PC-9 (cell line): ENCODE data around the gene MOCOS. TPM values are rescaled to one million over a fixed set of nuclear protein-coding genes. Genes with fewer than 3 reads are reported as not detected.

Source experiments
- BruUV-seq: library from RNA; stranded (reverse); fragments of 400-500 nt; replicated peaks from 2 replicates; lab custom pipeline; 2021; lab: Mats Ljungman, UMichigan
- CTCF ChIA-PET: fragments of 300-600 bp; sonication (Branson Sonifier 250); formaldehyde crosslinking; loops from one replicate; lab custom pipeline; 2022; ENCODE audit warnings: antibody characterized with exemption; lab: Charles Lee
- POLR2A ChIA-PET: fragments of 300-600 bp; sonication (Branson Sonifier 250); formaldehyde crosslinking; loops from one replicate; lab custom pipeline; 2022; ENCODE audit warnings: antibody characterized with exemption; ENCODE audit not compliant: unreplicated experiment; lab: Charles Lee
- DNase-seq, 2 experiments: peaks; one replicate each; pipeline versions ENCODE4 v3.0.0 to v3.0.0-alpha.2; 2015 to 2022; ENCODE audit warnings: mixed read lengths in 1 of 2
- H2AFZ ChIP-seq: fragments of 200-600 bp; sonication (generic); 2 replicates; pipeline ENCODE4 v1.8.1; 2017; ENCODE audit warnings: antibody characterized with exemption
- H3F3A ChIP-seq: fragments of 200-600 bp; sonication (generic); 2 replicates; pipeline ENCODE4 v1.8.1; 2017; ENCODE audit warnings: antibody characterized with exemption, mild to moderate bottlenecking, low read depth; ENCODE audit not compliant: insufficient read depth
- H3K27ac ChIP-seq: fragments of 200-600 bp; sonication (generic); 2 replicates; pipeline ENCODE4 v1.6.1; 2016; ENCODE audit warnings: mixed run types
- H3K27me3 ChIP-seq: fragments of 200-600 bp; sonication (generic); 2 replicates; pipeline ENCODE4 v1.6.1; 2016; ENCODE audit warnings: low read depth, mixed run types; ENCODE audit not compliant: insufficient read depth
- H3K36me3 ChIP-seq: fragments of 200-600 bp; sonication (generic); 2 replicates; pipeline ENCODE4 v1.6.1; 2016; ENCODE audit warnings: low read depth, mixed run types
- H3K4me1 ChIP-seq: fragments of 200-600 bp; sonication (generic); replicated peaks from 2 replicates; pipeline ENCODE4 v1.6.1; 2016; ENCODE audit warnings: mixed run types; ENCODE audit not compliant: insufficient read depth
- H3K4me2 ChIP-seq: fragments of 200-600 bp; sonication (generic); 2 replicates; pipeline ENCODE4 v1.6.1; 2017; ENCODE audit warnings: mixed run types
- H3K4me3 ChIP-seq: fragments of 200-600 bp; sonication (generic); 2 replicates; pipeline ENCODE4 v1.6.1; 2016; ENCODE audit warnings: mixed run types
- H3K79me2 ChIP-seq: fragments of 200-600 bp; sonication (generic); 2 replicates; pipeline ENCODE4 v1.6.1; 2017; ENCODE audit warnings: low read depth, mixed run types
- H3K9me2 ChIP-seq: fragments of 200-600 bp; sonication (generic); 2 replicates; pipeline ENCODE4 v1.8.1; 2017; ENCODE audit warnings: mild to moderate bottlenecking; ENCODE audit not compliant: insufficient read depth
- H3K9me3 ChIP-seq: fragments of 200-600 bp; sonication (generic); 2 replicates; pipeline ENCODE4 v1.8.1; 2016; ENCODE audit warnings: low read depth; ENCODE audit not compliant: insufficient read depth
- H4K20me1 ChIP-seq: fragments of 200-600 bp; sonication (generic); 2 replicates; pipeline ENCODE4 v1.8.1; 2017; ENCODE audit not compliant: insufficient read depth
- CTCF ChIP-seq: fragments of 200-600 bp; sonication (generic); conservative IDR thresholded peaks from 2 replicates; pipeline ENCODE4 v1.6.1; 2017; ENCODE audit warnings: mixed run types, antibody characterized with exemption, mild to moderate bottlenecking, moderate library complexity
- EZH2 ChIP-seq: fragments of 200-600 bp; sonication (generic); IDR thresholded peaks from 2 replicates; pipeline ENCODE4 v1.8.0; 2017; ENCODE audit warnings: antibody characterized with exemption, low read depth
- intact Hi-C: fragments of 100-400 bp; cut with micrococcal nuclease; formaldehyde crosslinking; loops from one replicate; pipeline ENCODE4 v1.10.0; 2022; ENCODE audit not compliant: unreplicated experiment
- total RNA-seq: library from RNA; stranded (reverse); gene quantifications from 2 replicates; pipeline ENCODE4 v1.2.3, GENCODE V29; 2021

The MOCOS gene
- total RNA-seq, 1 experiment from 2014 or later: 30.4 TPM

- Histone ChIP-seq H3K27ac (peak overlapping the region; percentile 65), H3K27me3 (no peaks in the 10 kb centered on the region), H3K4me1 (peaks cover 19% of the 10 kb centered on the region), H3K36me3 (no peaks in the 10 kb centered on the region), H3F3A (no peaks in the 10 kb centered on the region), H2AFZ (peak overlapping the region; percentile 85), H3K9me3 (no peaks in the 10 kb centered on the region), H3K4me2 (peak overlapping the region; percentile 91), H3K79me2 (peaks cover 28% of the 10 kb centered on the region), H4K20me1 (no peaks in the 10 kb centered on the region), H3K4me3 (peak overlapping the region; percentile 67; the same call in 1 of the 2 replicates), H3K9me2 (no peaks in the 10 kb centered on the region)
- intact Hi-C loops: loop anchor here (2.0 to 10.0 kb wide), 4 partner anchors 75 to 458 kb away; no protein-coding TSS in a partner anchor
- ChIA-PET POLR2A (interaction anchor here (1.2 kb wide), 1 partner anchor 12 kb away, joined by 4 read pairs; no protein-coding TSS in a partner anchor), CTCF (no interaction called here)
- BruUV-seq: no TSS peak
- DNase-seq: peak; percentile 36 to 62
- no peak for TF ChIP-seq EZH2
- TF ChIP-seq CTCF: peak; percentile 50
Observed at GRCh38 chr18:36296650-36297416, 109.5 kb downstream of the MOCOS start.

DNA sequence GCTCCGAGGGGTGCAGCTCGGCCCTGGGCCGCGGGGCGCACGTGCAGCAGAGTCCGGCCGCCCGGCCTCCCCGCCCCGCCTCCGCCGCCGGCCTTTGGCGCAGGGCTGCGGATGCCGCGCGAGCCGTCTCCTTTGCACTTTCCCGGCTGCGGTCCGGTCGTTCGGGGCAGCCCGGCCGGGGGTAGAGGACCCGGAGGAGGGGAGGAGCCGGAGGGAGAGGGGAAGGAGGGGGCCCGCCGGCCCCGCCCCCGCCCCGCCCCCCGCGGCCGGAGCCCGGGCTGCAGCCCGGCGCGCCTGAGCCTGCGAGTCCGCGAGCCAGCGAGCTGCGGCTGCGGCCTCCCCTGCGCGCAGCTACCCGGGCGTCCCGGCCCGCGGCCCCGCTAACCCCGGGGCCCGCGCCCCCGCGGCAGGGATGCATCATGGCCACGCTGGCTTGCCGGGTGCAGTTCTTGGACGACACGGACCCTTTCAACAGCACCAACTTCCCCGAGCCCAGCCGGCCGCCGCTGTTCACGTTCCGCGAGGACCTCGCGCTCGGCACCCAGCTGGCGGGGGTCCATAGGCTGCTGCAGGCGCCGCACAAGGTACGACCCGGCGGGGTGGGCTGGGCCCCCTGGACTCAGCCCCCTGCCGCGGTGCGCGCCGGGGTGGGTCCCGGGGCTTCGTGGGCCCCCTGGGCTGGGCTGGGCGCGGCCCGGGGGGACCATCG is 110.3 kb downstream of the MOCOS start, which contains the start of gene FHOD3:
Gene FHOD3, plus strand, starts transcription at position 297 of the 709 bp plus-strand sequence. Its CDS starts 123 bp downstream, at position 420.
- ChIA-PET CTCF (no interaction called here), POLR2A (interaction anchor here (1.2 kb wide), 1 partner anchor 11 kb away, joined by 4 read pairs; no protein-coding TSS in a partner anchor)
- Histone ChIP-seq H3K9me2 (no peaks in the 10 kb centered on the region), H3K36me3 (no peaks in the 10 kb centered on the region), H2AFZ (peak within 1 kb of the TSS; percentile 85), H3F3A (no peaks in the 10 kb centered on the region), H3K9me3 (no peaks in the 10 kb centered on the region), H4K20me1 (no peaks in the 10 kb centered on the region), H3K4me1 (peaks cover 23% of the 10 kb centered on the region), H3K27me3 (no peaks in the 10 kb centered on the region), H3K4me2 (peak within 1 kb of the TSS; percentile 91), H3K27ac (peak within 1 kb of the TSS; percentile 65; the same call in 1 of the 2 replicates), H3K79me2 (peaks cover 35% of the 10 kb centered on the region), H3K4me3 (peak within 1 kb of the TSS; percentile 75)
- TF ChIP-seq EZH2 (no peak), CTCF (no peak)
- no TSS peak for BruUV-seq
- peak; percentile 33 to 62 for DNase-seq
- intact Hi-C loops: loop anchor here (2.0 to 10.0 kb wide), 4 partner anchors 75 to 457 kb away; no protein-coding TSS in a partner anchor

- H3K36me3 ChIP-seq: no peaks in the 10 kb centered on the region
- TF ChIP-seq CTCF (no peak), EZH2 (no peak)
- peak overlapping the region; percentile 75 for H2AFZ ChIP-seq
- intact Hi-C loops: loop anchor here (5.0 to 10.0 kb wide), 3 partner anchors 74 to 457 kb away; no protein-coding TSS in a partner anchor
- H3K27ac ChIP-seq: no peak overlapping the region
- peaks cover 42% of the 10 kb centered on the region for H3K79me2 ChIP-seq
- POLR2A ChIA-PET: interaction anchor here (0.5 to 1.2 kb wide), 3 partner anchors 11 to 39 kb away, joined by 3 to 4 read pairs (median 4); no protein-coding TSS in a partner anchor
- no peaks in the 10 kb centered on the region for H4K20me1 ChIP-seq
- no TSS peak for BruUV-seq
- no peaks in the 10 kb centered on the region for H3K9me2 ChIP-seq
- no peak for DNase-seq
- no peaks in the 10 kb centered on the region for H3K27me3 ChIP-seq
- peak overlapping the region; percentile 75 for H3K4me3 ChIP-seq
- peaks cover 24% of the 10 kb centered on the region for H3K4me1 ChIP-seq
- H3F3A ChIP-seq: no peaks in the 10 kb centered on the region
- no peaks in the 10 kb centered on the region for H3K9me3 ChIP-seq
- peak overlapping the region; percentile 74 for H3K4me2 ChIP-seq
- CTCF ChIA-PET: no interaction called here
Observed at GRCh38 chr18:36298126-36298741, 110.9 kb downstream of the MOCOS start.
